Upper lobe of right lung (tissue), 1 donor: ENCODE data around the gene CCDC88C. TPM values are rescaled to one million over a fixed set of nuclear protein-coding genes. Genes with fewer than 3 reads are reported as not detected.

Experiments used
- ATAC-seq: fragments of 200-7000 bp; cut with Tn5 transposase; one replicate; pipeline ENCODE4 v1.9.1; 2020; ENCODE audit warnings: mild to moderate bottlenecking, moderate library complexity
- DNase-seq: peaks from one replicate; pipeline ENCODE4 v3.0.0-alpha.2; 2020
- H3K27ac ChIP-seq: fragments of 200-600 bp; one replicate; pipeline ENCODE4 v1.8.0; 2022
- H3K27me3 ChIP-seq: fragments of 200-600 bp; one replicate; pipeline ENCODE4 v1.8.0; 2022; ENCODE audit warnings: mild to moderate bottlenecking
- H3K36me3 ChIP-seq: fragments of 200-600 bp; one replicate; pipeline ENCODE4 v1.8.0; 2022
- H3K4me1 ChIP-seq: fragments of 200-600 bp; one replicate; pipeline ENCODE4 v1.8.0; 2022
- H3K4me3 ChIP-seq: fragments of 200-600 bp; one replicate; pipeline ENCODE4 v1.8.0; 2022; ENCODE audit warnings: mild to moderate bottlenecking
- H3K9me3 ChIP-seq: fragments of 200-600 bp; one replicate; pipeline ENCODE4 v1.8.0; 2022
- CTCF ChIP-seq: fragments of 200-600 bp; IDR thresholded peaks from one replicate; pipeline ENCODE4 v1.8.0; 2022; ENCODE audit warnings: antibody characterized with exemption
- intact Hi-C: fragments of 100-400 bp; cut with DNase I; formaldehyde crosslinking; loops from one replicate; pipeline ENCODE4 v1.11.0; 2022
- total RNA-seq: library from RNA; stranded (reverse); fragmentation: NEBNext Ultra II Directional; extraction: Animal tissue kit (Norgen Biotek cat#: 25700); gene quantifications from one replicate; pipeline ENCODE4 v1.2.1, GENCODE V29; 2021
- donor health status: DM: no; HTN: yes; CAD: no; lungs with severe emphysema.

Gene CCDC88C
- total RNA-seq, 1 donor from 2014 or later = 34.1 TPM

GRCh38 chr14:91286530-91286937 is 131.1 kb downstream of the CCDC88C start:
- DNase-seq (peak; percentile 80), ATAC-seq (peak; percentile 90)
- TF ChIP-seq CTCF = peak; percentile 91
- H3K27me3 ChIP-seq = no peaks in the 10 kb centered on the region
- no peaks in the 10 kb centered on the region for H3K9me3 ChIP-seq
- peaks cover 27% of the 10 kb centered on the region for H3K36me3 ChIP-seq
- H3K4me1 ChIP-seq = no peaks in the 10 kb centered on the region
- no peak overlapping the region for H3K27ac ChIP-seq
- no peak overlapping the region for H3K4me3 ChIP-seq
- intact Hi-C loops = loop anchor here (5.0 kb wide), 1 partner anchor 109 kb away; no protein-coding TSS in a partner anchor

DNA sequence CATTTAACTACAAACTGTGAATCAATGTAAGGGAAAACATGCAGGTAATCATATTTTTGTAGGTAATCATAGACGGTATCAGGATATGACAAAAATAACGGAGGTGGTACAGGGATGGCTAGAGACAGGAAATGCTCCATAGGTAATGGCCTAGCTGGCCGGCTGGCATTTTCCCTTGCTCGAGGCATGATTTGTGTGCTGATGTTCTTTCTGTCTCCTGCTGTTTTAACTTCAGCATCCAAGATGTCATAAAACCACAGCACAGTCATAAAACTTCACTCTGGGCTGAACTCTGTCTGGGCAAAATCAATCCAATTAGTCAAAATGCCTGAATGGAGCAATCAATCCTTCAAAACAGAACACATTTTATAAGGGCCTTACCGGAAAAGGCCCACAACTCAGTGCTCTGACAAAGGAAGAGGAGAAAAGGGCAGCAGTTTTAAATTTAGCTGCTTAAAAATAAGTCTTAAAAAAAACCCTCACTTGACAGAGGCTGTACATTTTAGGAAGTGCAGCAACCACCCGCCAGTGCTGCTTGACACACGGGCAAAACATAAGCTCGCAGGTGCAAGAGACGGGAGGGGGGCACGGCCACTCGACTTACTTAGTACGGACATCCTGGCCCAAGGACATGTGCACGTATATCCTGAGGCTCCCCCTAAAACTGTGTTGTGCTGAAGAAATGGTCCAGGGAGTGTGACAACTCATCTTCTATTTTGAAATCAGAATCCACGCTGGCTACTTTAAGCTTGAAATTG is 132.7 kb downstream of the CCDC88C start:
- Histone ChIP-seq H3K27me3 (no peaks in the 10 kb centered on the region), H3K4me1 (no peaks in the 10 kb centered on the region), H3K27ac (no peak overlapping the region), H3K36me3 (peaks cover 34% of the 10 kb centered on the region), H3K9me3 (no peaks in the 10 kb centered on the region), H3K4me3 (no peak overlapping the region)
- intact Hi-C loops = loop anchor here (5.0 kb wide), 1 partner anchor 108 kb away; no protein-coding TSS in a partner anchor
- ATAC-seq (no peak), DNase-seq (no peak)
- TF ChIP-seq CTCF = no peak

- Histone ChIP-seq H3K27ac (no peak overlapping the region), H3K36me3 (peaks cover 35% of the 10 kb centered on the region), H3K27me3 (no peaks in the 10 kb centered on the region), H3K4me3 (no peak overlapping the region), H3K9me3 (no peaks in the 10 kb centered on the region), H3K4me1 (no peaks in the 10 kb centered on the region)
- intact Hi-C loops = no loop called here
- no peak for DNase-seq
- TF ChIP-seq CTCF = no peak
- peak; percentile 65 for ATAC-seq
Measured at GRCh38 chr14:91284146-91284790, 133.4 kb downstream of the CCDC88C start.

DNA sequence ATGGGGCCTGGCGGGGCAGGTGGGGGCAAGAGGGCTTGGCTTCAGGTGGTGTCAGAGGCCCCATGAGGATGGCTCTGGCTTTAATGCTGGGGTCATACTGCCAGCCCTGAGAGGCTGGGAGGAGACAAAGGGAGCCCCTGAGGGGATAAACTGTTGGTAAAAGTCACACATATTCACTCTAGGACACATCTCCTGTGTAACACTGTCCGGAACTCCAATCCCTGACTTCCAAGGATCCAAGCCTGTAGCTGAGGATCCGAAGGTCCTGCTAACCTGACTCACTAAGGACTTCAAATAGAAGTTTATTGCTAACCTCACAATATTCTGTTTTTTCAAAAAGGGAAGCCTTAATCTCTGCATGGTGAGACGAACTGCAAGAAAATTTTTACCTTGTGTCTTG is 134.0 kb downstream of the CCDC88C start:
- TF ChIP-seq CTCF = no peak
- intact Hi-C loops = no loop called here
- Histone ChIP-seq H3K27me3 (no peaks in the 10 kb centered on the region), H3K9me3 (no peaks in the 10 kb centered on the region), H3K4me1 (no peaks in the 10 kb centered on the region), H3K36me3 (peaks cover 35% of the 10 kb centered on the region), H3K27ac (no peak overlapping the region), H3K4me3 (no peak overlapping the region)
- DNase-seq (no peak), ATAC-seq (no peak)

- ATAC-seq = no peak
- H3K36me3 ChIP-seq = peaks cover 35% of the 10 kb centered on the region
Measured at GRCh38 chr14:91282954-91283645, 134.5 kb downstream of the CCDC88C start.

More at GRCh38 chr14:91282954-91283645, 134.5 kb downstream of the CCDC88C start:
- Histone ChIP-seq H3K27me3 (no peaks in the 10 kb centered on the region), H3K4me1 (no peaks in the 10 kb centered on the region), H3K4me3 (no peak overlapping the region), H3K9me3 (no peaks in the 10 kb centered on the region), H3K27ac (no peak overlapping the region)
- intact Hi-C loops = no loop called here
- DNase-seq = no peak
- TF ChIP-seq CTCF = no peak
